Measurements from ENCODE around the gene ZNF445. TPM values are rescaled to one million over a fixed set of nuclear protein-coding genes. Genes with fewer than 3 reads are reported as not detected.
"Not testable (repeated sequence)": the region's sequence is repeated elsewhere in the genome, so short reads cannot be mapped to it uniquely, and the experiment has no call there.

Gene ZNF445
- total RNA-seq, 1 experiment from 2014 or later: 11.9 TPM

DNA sequence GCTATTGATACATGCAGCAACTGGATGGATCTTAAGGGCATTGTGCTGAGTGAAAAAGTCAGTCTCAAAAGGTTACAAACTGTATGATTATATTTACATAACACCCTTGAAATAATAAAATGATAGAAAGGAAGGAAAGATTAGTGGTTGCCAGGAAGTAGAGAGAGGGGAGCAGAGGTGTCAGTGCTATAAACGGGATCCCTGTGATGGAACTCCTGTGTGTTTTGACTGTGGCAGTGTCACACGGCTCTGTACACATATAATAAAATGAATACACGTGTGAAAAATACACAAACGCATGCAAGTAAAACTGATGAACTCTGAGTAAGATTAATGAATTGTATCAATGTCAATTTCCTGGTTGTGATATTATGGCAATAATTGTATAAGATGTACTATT is 78.6 kb downstream of the ZNF445 start:
- H3K9me3 ChIP-seq (ENCODE audit: control insufficient read depth, insufficient read depth, low read depth, low read length): no peaks in the 10 kb centered on the region
- no peaks in the 10 kb centered on the region for H3K27me3 ChIP-seq (ENCODE audit: control insufficient read depth, insufficient read depth, low read length)
- no peak for TF ChIP-seq TCF7L2 (IDR thresholded peaks at IDR 0.05; ENCODE audit: low read depth, low read length)
- no peak for TF ChIP-seq SIN3A (IDR thresholded peaks at IDR 0.05; ENCODE audit: borderline replicate concordance, insufficient read depth, low read depth, low read length)
- TF ChIP-seq, protein P1, sequence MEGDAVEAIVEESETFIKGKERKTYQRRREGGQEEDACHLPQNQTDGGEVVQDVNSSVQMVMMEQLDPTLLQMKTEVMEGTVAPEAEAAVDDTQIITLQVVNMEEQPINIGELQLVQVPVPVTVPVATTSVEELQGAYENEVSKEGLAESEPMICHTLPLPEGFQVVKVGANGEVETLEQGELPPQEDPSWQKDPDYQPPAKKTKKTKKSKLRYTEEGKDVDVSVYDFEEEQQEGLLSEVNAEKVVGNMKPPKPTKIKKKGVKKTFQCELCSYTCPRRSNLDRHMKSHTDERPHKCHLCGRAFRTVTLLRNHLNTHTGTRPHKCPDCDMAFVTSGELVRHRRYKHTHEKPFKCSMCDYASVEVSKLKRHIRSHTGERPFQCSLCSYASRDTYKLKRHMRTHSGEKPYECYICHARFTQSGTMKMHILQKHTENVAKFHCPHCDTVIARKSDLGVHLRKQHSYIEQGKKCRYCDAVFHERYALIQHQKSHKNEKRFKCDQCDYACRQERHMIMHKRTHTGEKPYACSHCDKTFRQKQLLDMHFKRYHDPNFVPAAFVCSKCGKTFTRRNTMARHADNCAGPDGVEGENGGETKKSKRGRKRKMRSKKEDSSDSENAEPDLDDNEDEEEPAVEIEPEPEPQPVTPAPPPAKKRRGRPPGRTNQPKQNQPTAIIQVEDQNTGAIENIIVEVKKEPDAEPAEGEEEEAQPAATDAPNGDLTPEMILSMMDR (IDR thresholded peaks at IDR 0.05): no peak
- TF ChIP-seq, protein P2, sequence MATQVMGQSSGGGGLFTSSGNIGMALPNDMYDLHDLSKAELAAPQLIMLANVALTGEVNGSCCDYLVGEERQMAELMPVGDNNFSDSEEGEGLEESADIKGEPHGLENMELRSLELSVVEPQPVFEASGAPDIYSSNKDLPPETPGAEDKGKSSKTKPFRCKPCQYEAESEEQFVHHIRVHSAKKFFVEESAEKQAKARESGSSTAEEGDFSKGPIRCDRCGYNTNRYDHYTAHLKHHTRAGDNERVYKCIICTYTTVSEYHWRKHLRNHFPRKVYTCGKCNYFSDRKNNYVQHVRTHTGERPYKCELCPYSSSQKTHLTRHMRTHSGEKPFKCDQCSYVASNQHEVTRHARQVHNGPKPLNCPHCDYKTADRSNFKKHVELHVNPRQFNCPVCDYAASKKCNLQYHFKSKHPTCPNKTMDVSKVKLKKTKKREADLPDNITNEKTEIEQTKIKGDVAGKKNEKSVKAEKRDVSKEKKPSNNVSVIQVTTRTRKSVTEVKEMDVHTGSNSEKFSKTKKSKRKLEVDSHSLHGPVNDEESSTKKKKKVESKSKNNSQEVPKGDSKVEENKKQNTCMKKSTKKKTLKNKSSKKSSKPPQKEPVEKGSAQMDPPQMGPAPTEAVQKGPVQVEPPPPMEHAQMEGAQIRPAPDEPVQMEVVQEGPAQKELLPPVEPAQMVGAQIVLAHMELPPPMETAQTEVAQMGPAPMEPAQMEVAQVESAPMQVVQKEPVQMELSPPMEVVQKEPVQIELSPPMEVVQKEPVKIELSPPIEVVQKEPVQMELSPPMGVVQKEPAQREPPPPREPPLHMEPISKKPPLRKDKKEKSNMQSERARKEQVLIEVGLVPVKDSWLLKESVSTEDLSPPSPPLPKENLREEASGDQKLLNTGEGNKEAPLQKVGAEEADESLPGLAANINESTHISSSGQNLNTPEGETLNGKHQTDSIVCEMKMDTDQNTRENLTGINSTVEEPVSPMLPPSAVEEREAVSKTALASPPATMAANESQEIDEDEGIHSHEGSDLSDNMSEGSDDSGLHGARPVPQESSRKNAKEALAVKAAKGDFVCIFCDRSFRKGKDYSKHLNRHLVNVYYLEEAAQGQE (IDR thresholded peaks at IDR 0.05; ENCODE audit: insufficient read depth in 1 of 2, low read depth in 2 of 2, low read length in 1 of 2): no peak
- no peak overlapping the region for H3K4me3 ChIP-seq (ENCODE audit: low read depth in 2 of 2, low read length in 2 of 2)
- intact Hi-C loops (cut with micrococcal nuclease; ENCODE audit: unreplicated experiment): no loop called here
- CTCF ChIA-PET: no interaction called here
- no peak for DNase-seq (ENCODE audit: low read depth, low spot score)
- no peak for ATAC-seq
- no peaks in the 10 kb centered on the region for H3K36me3 ChIP-seq (ENCODE audit: control insufficient read depth, insufficient read depth, low read length)
- in situ Hi-C loops (cut with HindIII; ENCODE audit: low pct_unique_long_range_greater_than_20kb, low sequenced_read_pairs): no loop called here
- H3K4me1 ChIP-seq (ENCODE audit: control insufficient read depth, insufficient read depth, low read length): no peaks in the 10 kb centered on the region
- no TSS peak for BruUV-seq (replicated peaks)
- POLR2A ChIA-PET: no interaction called here
- no peak overlapping the region for H3K27ac ChIP-seq (ENCODE audit: low read length)

DNA sequence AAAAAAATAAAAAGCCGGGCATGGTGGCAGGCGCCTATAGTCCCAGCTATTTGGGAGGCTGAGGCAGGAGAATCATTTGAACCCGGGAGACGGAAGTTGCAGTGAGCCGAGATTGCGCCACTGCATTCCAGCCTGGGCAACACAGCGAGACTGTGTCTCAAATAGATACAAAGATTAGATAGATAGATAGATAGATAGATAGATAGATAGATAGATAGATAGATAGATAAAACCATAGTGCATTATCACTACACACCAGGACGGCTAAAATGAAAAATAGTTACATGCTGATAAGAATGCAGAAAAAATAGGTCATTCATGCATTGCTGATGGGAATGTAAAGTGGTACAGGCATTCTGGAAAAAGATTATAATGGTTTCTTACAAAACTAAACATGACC is 79.2 kb downstream of the ZNF445 start:
- POLR2A ChIA-PET; H3K4me1 ChIP-seq (ENCODE audit: control insufficient read depth, insufficient read depth, low read length); BruUV-seq (replicated peaks); in situ Hi-C loops (cut with HindIII; ENCODE audit: low pct_unique_long_range_greater_than_20kb, low sequenced_read_pairs); H3K9me3 ChIP-seq (ENCODE audit: control insufficient read depth, insufficient read depth, low read depth, low read length); H3K27me3 ChIP-seq (ENCODE audit: control insufficient read depth, insufficient read depth, low read length); intact Hi-C loops (cut with micrococcal nuclease; ENCODE audit: unreplicated experiment); H3K36me3 ChIP-seq (ENCODE audit: control insufficient read depth, insufficient read depth, low read length); CTCF ChIA-PET; DNase-seq (ENCODE audit: low read depth, low spot score); ATAC-seq; H3K4me3 ChIP-seq (ENCODE audit: low read depth in 2 of 2, low read length in 2 of 2); H3K27ac ChIP-seq (ENCODE audit: low read length): not testable (repeated sequence)

DNA sequence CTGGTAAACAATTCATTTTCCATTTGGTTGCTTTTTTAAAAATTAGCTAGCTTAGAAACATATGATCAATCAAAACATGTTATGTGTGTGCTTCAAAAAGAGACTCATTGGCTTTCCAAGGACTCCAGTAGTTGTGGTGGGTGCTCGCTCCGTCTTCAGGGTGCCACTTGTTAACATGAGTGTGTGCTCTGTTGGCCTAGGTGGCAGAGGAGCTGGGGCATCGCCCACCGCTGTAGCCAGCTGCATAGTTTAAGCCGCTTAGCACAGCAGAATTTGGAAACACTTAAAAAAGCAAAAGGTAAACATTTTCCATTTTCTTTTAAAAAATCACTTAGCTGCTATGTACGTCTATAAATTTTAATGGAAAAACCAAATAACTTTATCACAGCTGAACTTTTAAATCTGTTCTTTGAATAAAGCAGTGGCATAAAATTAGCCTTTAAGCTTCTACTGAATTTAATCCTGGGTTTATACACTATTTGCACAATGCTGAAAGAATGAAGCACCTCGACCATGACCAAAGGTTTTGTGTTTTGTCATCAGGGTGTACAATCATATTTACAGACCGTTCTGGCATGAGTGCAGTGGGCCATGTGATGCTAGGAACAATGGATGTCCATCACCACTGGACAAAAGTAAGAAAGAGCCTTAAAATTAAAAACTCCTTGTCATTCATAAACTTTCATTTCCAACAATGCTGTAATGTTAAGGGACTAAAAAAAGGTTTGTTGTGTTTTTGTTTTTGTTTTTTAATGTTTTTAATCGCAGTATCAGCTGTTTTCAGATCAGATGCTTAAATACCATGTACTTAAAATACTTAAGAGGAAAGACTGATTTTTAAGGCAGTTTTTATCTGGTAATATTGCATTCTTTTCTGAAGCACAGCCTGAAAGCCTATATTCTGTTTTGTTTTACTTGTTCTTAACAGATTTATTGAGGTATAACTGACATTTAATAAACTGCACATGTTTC is 81.0 kb downstream of the ZNF445 start:
- no peaks in the 10 kb centered on the region for H3K4me1 ChIP-seq (ENCODE audit: control insufficient read depth, insufficient read depth, low read length)
- no peak overlapping the region for H3K4me3 ChIP-seq (ENCODE audit: low read depth in 2 of 2, low read length in 2 of 2)
- intact Hi-C loops (cut with micrococcal nuclease; ENCODE audit: unreplicated experiment): no loop called here
- no peaks in the 10 kb centered on the region for H3K36me3 ChIP-seq (ENCODE audit: control insufficient read depth, insufficient read depth, low read length)
- ATAC-seq (no peak), DNase-seq (ENCODE audit: low read depth, low spot score) (no peak)
- in situ Hi-C loops (cut with HindIII; ENCODE audit: low pct_unique_long_range_greater_than_20kb, low sequenced_read_pairs): no loop called here
- CTCF ChIA-PET: no interaction called here
- H3K27ac ChIP-seq (ENCODE audit: low read length): no peak overlapping the region
- no peaks in the 10 kb centered on the region for H3K27me3 ChIP-seq (ENCODE audit: control insufficient read depth, insufficient read depth, low read length)
- H3K9me3 ChIP-seq (ENCODE audit: control insufficient read depth, insufficient read depth, low read depth, low read length): no peaks in the 10 kb centered on the region
- BruUV-seq (replicated peaks): no TSS peak
- POLR2A ChIA-PET: no interaction called here
- TF ChIP-seq POLR2AphosphoS5 (IDR thresholded peaks at IDR 0.05; ENCODE audit: low read depth, low read length): no peak
- TF ChIP-seq SIN3A (IDR thresholded peaks at IDR 0.05; ENCODE audit: borderline replicate concordance, insufficient read depth, low read depth, low read length): no peak
- TF ChIP-seq, protein P2 (IDR thresholded peaks at IDR 0.05; ENCODE audit: insufficient read depth in 1 of 2, low read depth in 2 of 2, low read length in 1 of 2): no peak
- TF ChIP-seq, protein P1 (IDR thresholded peaks at IDR 0.05): no peak
- no peak for TF ChIP-seq TCF7L2 (IDR thresholded peaks at IDR 0.05; ENCODE audit: low read depth, low read length)

All from Panc1 (cell line).